HepG2 (cell line): Measurements from ENCODE around the gene PANK4. TPM values are rescaled to one million over a fixed set of nuclear protein-coding genes. Genes with fewer than 3 reads are reported as not detected.
A peak's percentile ranks its signal among the peaks of the same experiment; 100 is the strongest.

ENCODE experiments used
- DR1 ChIP-seq: sonication (generic); formaldehyde crosslinking; IDR thresholded peaks from 2 replicates; pipeline ENCODE4 v1.8.0; 2021; ENCODE audit warnings: mild to moderate bottlenecking, missing genetic modification reagents, inconsistent platforms
- HES4 ChIP-seq: sonication (generic); formaldehyde crosslinking; IDR thresholded peaks from 2 replicates; pipeline ENCODE4 v1.9.0; 2021; ENCODE audit warnings: mild to moderate bottlenecking, missing genetic modification reagents, borderline replicate concordance
- NFYC ChIP-seq: IDR thresholded peaks from 2 replicates; pipeline ENCODE4 v1.6.1; 2016; ENCODE audit warnings: missing genetic modification reagents, missing compliant biosample characterization
- POLR2A ChIP-seq, 2 experiments: IDR thresholded peaks; 2 replicates each; pipeline ENCODE4 v1.6.1; 2011; ENCODE audit warnings: low read depth in 2 of 2, low read length in 2 of 2, mild to moderate bottlenecking in 1 of 2, moderate library complexity in 1 of 2; ENCODE audit not compliant: insufficient read depth in 1 of 2
- RFXANK ChIP-seq: IDR thresholded peaks from 2 replicates; pipeline ENCODE4 v1.6.1; 2016
- SP4 ChIP-seq: sonication (generic); formaldehyde crosslinking; IDR thresholded peaks from 2 replicates; pipeline ENCODE4 v1.8.1; 2023; ENCODE audit warnings: mild to moderate bottlenecking, missing genetic modification reagents
- TFDP2 ChIP-seq: sonication (generic); formaldehyde crosslinking; IDR thresholded peaks from 2 replicates; pipeline ENCODE4 v1.4.0; 2020; ENCODE audit warnings: missing genetic modification reagents
- TGIF2 ChIP-seq: IDR thresholded peaks from 2 replicates; pipeline ENCODE4 v1.6.1; 2016; ENCODE audit warnings: control low read depth, missing compliant biosample characterization
- ZNF263 ChIP-seq: sonication (generic); formaldehyde crosslinking; IDR thresholded peaks from 2 replicates; pipeline ENCODE4 v1.4.0; 2020; ENCODE audit warnings: missing genetic modification reagents
- ZNF280B ChIP-seq: sonication (generic); formaldehyde crosslinking; IDR thresholded peaks from 2 replicates; pipeline ENCODE4 v1.5.0; 2020; ENCODE audit warnings: missing genetic modification reagents, mild to moderate bottlenecking, borderline replicate concordance
- ZNF329 ChIP-seq: sonication (generic); formaldehyde crosslinking; IDR thresholded peaks from 2 replicates; pipeline ENCODE4 v1.9.0; 2021; ENCODE audit warnings: low read depth, mild to moderate bottlenecking, missing genetic modification reagents
- polyA plus RNA-seq, 8 experiments: library from polyadenylated mRNA; depleted of rRNA in 3 of 8; stranded (reverse) in 7 of 8; unstranded in 1 of 8; fragments of >200 nt; fragmentation: Illumina TruSeq in 4 of 8; extraction: Trizol in 4 of 8; gene quantifications; 2 replicates each; pipeline versions ENCODE4 v1.2.1 to v1.2.3, GENCODE V29; 2011 to 2016; ENCODE audit warnings: low read depth in 4 of 8, missing spikeins in 1 of 8, mixed read lengths in 1 of 8; ENCODE audit not compliant: insufficient read depth in 1 of 8
- total RNA-seq, 5 experiments: library from RNA; depleted of rRNA; stranded (reverse); fragments of >200 nt; fragmentation: Illumina TruSeq; extraction: Trizol; gene quantifications; 2 replicates each; pipeline ENCODE4 v1.2.3, GENCODE V29; 2016; ENCODE audit warnings: low read depth in 1 of 5
- TF ChIP-seq, protein P1 (sequence below): IDR thresholded peaks from 2 replicates; pipeline ENCODE4 v1.6.1; 2016
- TF ChIP-seq, protein P2 (sequence below): conservative IDR thresholded peaks from 2 replicates; pipeline ENCODE4 v1.6.1; 2018; ENCODE audit warnings: missing genetic modification reagents
- TF ChIP-seq, protein P3 (sequence below), 2 experiments: sonication (generic) in 1 of 2; formaldehyde crosslinking in 1 of 2; IDR thresholded peaks; 2 replicates each; pipeline versions ENCODE4 v1.5.1 to v1.6.1; 2011 to 2020; ENCODE audit warnings: borderline replicate concordance in 1 of 2, low read depth in 1 of 2, low read length in 1 of 2, mild to moderate bottlenecking in 1 of 2, missing genetic modification reagents in 1 of 2, moderate library complexity in 1 of 2
- TF ChIP-seq, protein P4 (sequence below): sonication (generic); formaldehyde crosslinking; IDR thresholded peaks from 2 replicates; pipeline ENCODE4 v1.5.0; 2020; ENCODE audit warnings: mild to moderate bottlenecking, missing genetic modification reagents
- TF ChIP-seq, protein P5 (sequence below): sonication (generic); formaldehyde crosslinking; IDR thresholded peaks from 2 replicates; pipeline ENCODE4 v1.4.0; 2020; ENCODE audit warnings: missing genetic modification reagents; ENCODE audit errors: not compliant biosample characterization

The PANK4 gene
- total and polyA plus RNA-seq, 2 of the 13 experiments (the other 11 are each of a cell fraction or from before 2014, with no cell fraction given): 17.4 to 19.3 TPM

DNA sequence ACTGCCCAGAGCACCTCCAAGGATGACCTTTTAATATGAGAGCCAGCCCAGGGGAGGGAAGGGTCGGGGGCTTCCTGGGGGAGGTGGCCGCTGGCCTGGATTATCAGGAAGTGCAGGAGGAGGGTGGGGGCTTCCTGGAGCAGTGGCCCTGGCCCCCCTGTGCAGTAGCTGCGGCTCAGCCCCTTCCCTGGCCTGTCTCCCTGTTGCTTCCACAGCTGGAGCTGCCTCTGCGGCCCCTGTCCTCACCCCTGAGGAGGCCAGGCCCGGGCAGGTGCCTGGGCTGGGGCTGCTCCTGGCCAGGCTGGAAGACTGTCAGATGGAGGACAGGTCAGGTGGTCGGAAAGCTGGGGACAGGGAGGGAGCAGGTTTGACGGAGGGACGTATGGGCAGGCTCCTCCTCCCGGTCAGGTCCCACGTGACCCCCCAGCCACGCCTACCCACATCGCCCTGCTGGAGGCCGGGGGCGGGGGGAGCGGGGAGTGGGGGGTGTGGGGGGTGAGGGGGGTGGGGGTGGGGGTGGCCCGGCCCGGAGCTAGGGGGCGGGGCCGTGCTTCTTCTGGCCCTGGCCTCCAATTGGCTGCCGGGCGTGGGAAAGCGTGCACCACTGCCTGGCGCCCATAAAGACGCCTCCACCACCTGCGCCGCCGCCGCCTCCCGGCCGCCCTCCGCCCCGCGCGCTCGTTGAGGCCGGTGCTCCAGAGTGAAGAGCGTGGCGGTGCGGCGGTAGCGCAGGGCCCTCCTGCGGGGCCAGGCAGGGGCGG is 19.5 kb upstream of the PANK4 start (continued):
- TF ChIP-seq, protein P1, sequence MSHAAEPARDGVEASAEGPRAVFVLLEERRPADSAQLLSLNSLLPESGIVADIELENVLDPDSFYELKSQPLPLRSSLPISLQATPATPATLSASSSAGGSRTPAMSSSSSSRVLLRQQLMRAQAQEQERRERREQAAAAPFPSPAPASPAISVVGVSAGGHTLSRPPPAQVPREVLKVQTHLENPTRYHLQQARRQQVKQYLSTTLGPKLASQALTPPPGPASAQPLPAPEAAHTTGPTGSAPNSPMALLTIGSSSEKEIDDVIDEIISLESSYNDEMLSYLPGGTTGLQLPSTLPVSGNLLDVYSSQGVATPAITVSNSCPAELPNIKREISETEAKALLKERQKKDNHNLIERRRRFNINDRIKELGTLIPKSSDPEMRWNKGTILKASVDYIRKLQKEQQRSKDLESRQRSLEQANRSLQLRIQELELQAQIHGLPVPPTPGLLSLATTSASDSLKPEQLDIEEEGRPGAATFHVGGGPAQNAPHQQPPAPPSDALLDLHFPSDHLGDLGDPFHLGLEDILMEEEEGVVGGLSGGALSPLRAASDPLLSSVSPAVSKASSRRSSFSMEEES (CRISPR knock-in tag): 0 out of 2 replicates have a peak, but pooled peaks have one; percentile 49
- peak; percentile 25; the same call in 1 of the 2 replicates for TF ChIP-seq TGIF2 (CRISPR knock-in tag)
- peak; percentile 62; the same call in 1 of the 2 replicates for TF ChIP-seq ZNF329 (CRISPR knock-in tag)
- TF ChIP-seq, protein P2, sequence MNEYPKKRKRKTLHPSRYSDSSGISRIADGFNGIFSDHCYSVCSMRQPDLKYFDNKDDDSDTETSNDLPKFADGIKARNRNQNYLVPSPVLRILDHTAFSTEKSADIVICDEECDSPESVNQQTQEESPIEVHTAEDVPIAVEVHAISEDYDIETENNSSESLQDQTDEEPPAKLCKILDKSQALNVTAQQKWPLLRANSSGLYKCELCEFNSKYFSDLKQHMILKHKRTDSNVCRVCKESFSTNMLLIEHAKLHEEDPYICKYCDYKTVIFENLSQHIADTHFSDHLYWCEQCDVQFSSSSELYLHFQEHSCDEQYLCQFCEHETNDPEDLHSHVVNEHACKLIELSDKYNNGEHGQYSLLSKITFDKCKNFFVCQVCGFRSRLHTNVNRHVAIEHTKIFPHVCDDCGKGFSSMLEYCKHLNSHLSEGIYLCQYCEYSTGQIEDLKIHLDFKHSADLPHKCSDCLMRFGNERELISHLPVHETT (CRISPR knock-in tag): no peak
- TF ChIP-seq NFYC (CRISPR knock-in tag): peak; percentile 65
- TF ChIP-seq, protein P3, sequence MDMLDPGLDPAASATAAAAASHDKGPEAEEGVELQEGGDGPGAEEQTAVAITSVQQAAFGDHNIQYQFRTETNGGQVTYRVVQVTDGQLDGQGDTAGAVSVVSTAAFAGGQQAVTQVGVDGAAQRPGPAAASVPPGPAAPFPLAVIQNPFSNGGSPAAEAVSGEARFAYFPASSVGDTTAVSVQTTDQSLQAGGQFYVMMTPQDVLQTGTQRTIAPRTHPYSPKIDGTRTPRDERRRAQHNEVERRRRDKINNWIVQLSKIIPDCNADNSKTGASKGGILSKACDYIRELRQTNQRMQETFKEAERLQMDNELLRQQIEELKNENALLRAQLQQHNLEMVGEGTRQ (IDR thresholded peaks at IDR 0.05; ENCODE audit: low read depth, low read length): peak; percentile 89
- TF ChIP-seq, protein P3 (CRISPR knock-in tag; IDR thresholded peaks at IDR 0.05; ENCODE audit: borderline replicate concordance): peak; percentile 79
- TF ChIP-seq RFXANK: no peak
- TF ChIP-seq POLR2A (IDR thresholded peaks at IDR 0.05; ENCODE audit: insufficient read depth in 1 of 2, low read depth in 2 of 2, low read length in 2 of 2): peak in 1 of 2 experiments; percentile 54; a peak in 2 of 4 replicates
- TF ChIP-seq, protein P4, sequence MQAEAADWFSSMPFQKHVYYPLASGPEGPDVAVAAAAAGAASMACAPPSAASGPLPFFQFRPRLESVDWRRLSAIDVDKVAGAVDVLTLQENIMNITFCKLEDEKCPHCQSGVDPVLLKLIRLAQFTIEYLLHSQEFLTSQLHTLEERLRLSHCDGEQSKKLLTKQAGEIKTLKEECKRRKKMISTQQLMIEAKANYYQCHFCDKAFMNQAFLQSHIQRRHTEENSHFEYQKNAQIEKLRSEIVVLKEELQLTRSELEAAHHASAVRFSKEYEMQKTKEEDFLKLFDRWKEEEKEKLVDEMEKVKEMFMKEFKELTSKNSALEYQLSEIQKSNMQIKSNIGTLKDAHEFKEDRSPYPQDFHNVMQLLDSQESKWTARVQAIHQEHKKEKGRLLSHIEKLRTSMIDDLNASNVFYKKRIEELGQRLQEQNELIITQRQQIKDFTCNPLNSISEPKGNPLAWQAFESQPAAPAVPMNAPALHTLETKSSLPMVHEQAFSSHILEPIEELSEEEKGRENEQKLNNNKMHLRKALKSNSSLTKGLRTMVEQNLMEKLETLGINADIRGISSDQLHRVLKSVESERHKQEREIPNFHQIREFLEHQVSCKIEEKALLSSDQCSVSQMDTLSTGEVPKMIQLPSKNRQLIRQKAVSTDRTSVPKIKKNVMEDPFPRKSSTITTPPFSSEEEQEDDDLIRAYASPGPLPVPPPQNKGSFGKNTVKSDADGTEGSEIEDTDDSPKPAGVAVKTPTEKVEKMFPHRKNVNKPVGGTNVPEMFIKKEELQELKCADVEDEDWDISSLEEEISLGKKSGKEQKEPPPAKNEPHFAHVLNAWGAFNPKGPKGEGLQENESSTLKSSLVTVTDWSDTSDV: 0 out of 2 replicates have a peak, but pooled peaks have one; percentile 27
- no peak for TF ChIP-seq ZNF280B
- peak; percentile 16; the same call in 1 of the 2 replicates for TF ChIP-seq DR1
- TF ChIP-seq HES4 (CRISPR knock-in tag): peak; percentile 85; the same call in 1 of the 2 replicates
- TF ChIP-seq ZNF263: 0 out of 2 replicates have a peak, but pooled peaks have one; percentile 20
- peak; percentile 47; the same call in 1 of the 2 replicates for TF ChIP-seq SP4 (CRISPR knock-in tag)
- TF ChIP-seq, protein P5, sequence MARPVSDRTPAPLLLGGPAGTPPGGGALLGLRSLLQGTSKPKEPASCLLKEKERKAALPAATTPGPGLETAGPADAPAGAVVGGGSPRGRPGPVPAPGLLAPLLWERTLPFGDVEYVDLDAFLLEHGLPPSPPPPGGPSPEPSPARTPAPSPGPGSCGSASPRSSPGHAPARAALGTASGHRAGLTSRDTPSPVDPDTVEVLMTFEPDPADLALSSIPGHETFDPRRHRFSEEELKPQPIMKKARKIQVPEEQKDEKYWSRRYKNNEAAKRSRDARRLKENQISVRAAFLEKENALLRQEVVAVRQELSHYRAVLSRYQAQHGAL: no peak
- peak; percentile 59 for TF ChIP-seq TFDP2 (CRISPR knock-in tag)
